Parathyroid adenoma (tissue), 2 donors: ENCODE results near the gene VDAC2.

ENCODE experiments used
- H2AFZ ChIP-seq: fragments of 300-600 bp; sonication (generic); one replicate; pipeline ENCODE4 v1.7.0; 2017; ENCODE audit warnings: antibody characterized with exemption, mild to moderate bottlenecking
- H3K27ac ChIP-seq: fragments of 300-600 bp; sonication (generic); one replicate; pipeline ENCODE4 v1.7.0; 2017
- H3K27me3 ChIP-seq: fragments of 300-600 bp; sonication (generic); one replicate; pipeline ENCODE4 v1.7.0; 2017; ENCODE audit warnings: low read length; ENCODE audit not compliant: control insufficient read depth, insufficient read depth
- H3K36me3 ChIP-seq: fragments of 300-600 bp; sonication (generic); one replicate; pipeline ENCODE4 v1.7.0; 2017; ENCODE audit warnings: low read length; ENCODE audit not compliant: control insufficient read depth, insufficient read depth
- H3K4me1 ChIP-seq: fragments of 300-600 bp; sonication (generic); one replicate; pipeline ENCODE4 v1.7.0; 2017; ENCODE audit warnings: control low read depth
- H3K4me2 ChIP-seq: fragments of 300-600 bp; sonication (generic); one replicate; pipeline ENCODE4 v1.7.0; 2017; ENCODE audit warnings: low read length
- H3K4me3 ChIP-seq: fragments of 300-600 bp; sonication (generic); one replicate; pipeline ENCODE4 v1.7.0; 2017; ENCODE audit warnings: low read depth, low read length
- H3K79me2 ChIP-seq: fragments of 300-600 bp; sonication (generic); one replicate; pipeline ENCODE4 v1.7.0; 2017; ENCODE audit warnings: control low read depth
- H3K9ac ChIP-seq: fragments of 300-600 bp; sonication (generic); one replicate; pipeline ENCODE4 v1.7.0; 2017; ENCODE audit warnings: mild to moderate bottlenecking
- H3K9me3 ChIP-seq: fragments of 300-600 bp; sonication (generic); one replicate; pipeline ENCODE4 v1.7.0; 2017; ENCODE audit warnings: low read length; ENCODE audit not compliant: control insufficient read depth
- CTCF ChIP-seq: fragments of 300-600 bp; sonication (generic); IDR thresholded peaks from one replicate; pipeline ENCODE4 v1.7.0; 2017; ENCODE audit warnings: antibody characterized with exemption, mild to moderate bottlenecking
- donor health status: primary hyperparathyroidism.

Gene VDAC2

GRCh38 chr10:75240329-75241076, 29.9 kb downstream of the VDAC2 start:
- Histone ChIP-seq H3K4me3 (no peak overlapping the region), H3K4me1 (peaks cover 3% of the 10 kb centered on the region), H2AFZ (no peak overlapping the region), H3K27me3 (no peaks in the 10 kb centered on the region), H3K9me3 (no peaks in the 10 kb centered on the region), H3K27ac (no peak overlapping the region), H3K4me2 (no peak overlapping the region), H3K79me2 (no peaks in the 10 kb centered on the region), H3K9ac (no peak overlapping the region), H3K36me3 (no peaks in the 10 kb centered on the region)
- no peak for TF ChIP-seq CTCF

- no peak for TF ChIP-seq CTCF
- no peak overlapping the region for H3K27ac ChIP-seq
- no peaks in the 10 kb centered on the region for H3K4me1 ChIP-seq
- H3K9ac ChIP-seq = no peak overlapping the region
- H3K4me2 ChIP-seq = no peak overlapping the region
- no peak overlapping the region for H2AFZ ChIP-seq
- no peaks in the 10 kb centered on the region for H3K36me3 ChIP-seq
- H3K9me3 ChIP-seq = no peaks in the 10 kb centered on the region
- H3K4me3 ChIP-seq = no peak overlapping the region
- no peaks in the 10 kb centered on the region for H3K79me2 ChIP-seq
- H3K27me3 ChIP-seq = no peaks in the 10 kb centered on the region
Observed at GRCh38 chr10:75243426-75243825, 32.8 kb downstream of the VDAC2 start.

GRCh38 chr10:75244487-75245353, 34.1 kb downstream of the VDAC2 start:
- no peak overlapping the region for H2AFZ ChIP-seq
- H3K27ac ChIP-seq = no peak overlapping the region
- H3K4me3 ChIP-seq = no peak overlapping the region
- no peak overlapping the region for H3K9ac ChIP-seq
- H3K9me3 ChIP-seq = no peaks in the 10 kb centered on the region
- no peaks in the 10 kb centered on the region for H3K79me2 ChIP-seq
- no peaks in the 10 kb centered on the region for H3K27me3 ChIP-seq
- no peak for TF ChIP-seq CTCF
- no peak overlapping the region for H3K4me2 ChIP-seq
- H3K4me1 ChIP-seq = no peaks in the 10 kb centered on the region
- no peaks in the 10 kb centered on the region for H3K36me3 ChIP-seq

- no peaks in the 10 kb centered on the region for H3K79me2 ChIP-seq
- TF ChIP-seq CTCF = no peak
- no peak overlapping the region for H3K27ac ChIP-seq
- no peak overlapping the region for H3K4me2 ChIP-seq
- H3K36me3 ChIP-seq = no peaks in the 10 kb centered on the region
- H2AFZ ChIP-seq = no peak overlapping the region
- no peak overlapping the region for H3K9ac ChIP-seq
- H3K9me3 ChIP-seq = no peaks in the 10 kb centered on the region
- no peaks in the 10 kb centered on the region for H3K27me3 ChIP-seq
- H3K4me1 ChIP-seq = no peaks in the 10 kb centered on the region
- no peak overlapping the region for H3K4me3 ChIP-seq
Observed at GRCh38 chr10:75245354-75246250, 35.0 kb downstream of the VDAC2 start.
